HG03442 (cell line): ENCODE data around the gene TPSAB1.
"Not testable (repeated sequence)": the region's sequence is repeated elsewhere in the genome, so short reads cannot be mapped to it uniquely, and the experiment has no call there.

Experiments
- ATAC-seq: cut with Tn5 transposase; IDR thresholded peaks from one replicate; pipeline ENCODE4 v1.9.1; 2021; ENCODE audit warnings: mild to moderate bottlenecking, moderate library complexity; ENCODE audit not compliant: unreplicated experiment

Gene TPSAB1

GRCh38 chr16:1245452-1246020 is 5.0 kb downstream of the TPSAB1 start:
- ATAC-seq: no peak

- not testable (repeated sequence) for ATAC-seq
Observed at GRCh38 chr16:1247903-1248537, 7.5 kb downstream of the TPSAB1 start.

- ATAC-seq: not testable (repeated sequence)
Observed at GRCh38 chr16:1249031-1249755, 8.7 kb downstream of the TPSAB1 start.

- not testable (repeated sequence) for ATAC-seq
Observed at GRCh38 chr16:1253701-1254364, 13.3 kb downstream of the TPSAB1 start.

GRCh38 chr16:1254821-1255220 is 14.3 kb downstream of the TPSAB1 start:
- not testable (repeated sequence) for ATAC-seq

- not testable (repeated sequence) for ATAC-seq
Observed at GRCh38 chr16:1255276-1256122, 15.0 kb downstream of the TPSAB1 start, which contains the start of gene TPSD1. Gene TPSD1, plus strand, starts transcription at chr16:1256069. Its CDS starts 212 bp downstream, at chr16:1256281.

- not testable (repeated sequence) for ATAC-seq
Observed at GRCh38 chr16:1256296-1256873, 15.9 kb downstream of the TPSAB1 start.

- no peak for ATAC-seq
Observed at GRCh38 chr16:1256874-1257322, 16.4 kb downstream of the TPSAB1 start.

- no peak for ATAC-seq
Observed at GRCh38 chr16:1257561-1258224, 17.2 kb downstream of the TPSAB1 start.

- ATAC-seq: no peak
Observed at GRCh38 chr16:1258225-1258600, 17.7 kb downstream of the TPSAB1 start.

GRCh38 chr16:1258906-1259759 is 18.6 kb downstream of the TPSAB1 start:
- ATAC-seq: no peak

- no peak for ATAC-seq
Observed at GRCh38 chr16:1259760-1260068, 19.2 kb downstream of the TPSAB1 start.

- no peak for ATAC-seq
Observed at GRCh38 chr16:1260101-1260680, 19.7 kb downstream of the TPSAB1 start.

- no peak for ATAC-seq
Observed at GRCh38 chr16:1261131-1261892, 20.8 kb downstream of the TPSAB1 start.

- no peak for ATAC-seq
Observed at GRCh38 chr16:1262210-1262845, 21.8 kb downstream of the TPSAB1 start.

- no peak for ATAC-seq
Observed at GRCh38 chr16:1262846-1263221, 22.3 kb downstream of the TPSAB1 start.

GRCh38 chr16:1263591-1264344 is 23.3 kb downstream of the TPSAB1 start:
- ATAC-seq: no peak
